Liver (tissue), 9 donors: ENCODE data around the gene SLX9. TPM values are rescaled to one million over a fixed set of nuclear protein-coding genes. Genes with fewer than 3 reads are reported as not detected.

Experiments
- DNase-seq: peaks from one replicate; pipeline ENCODE4 v3.0.0-alpha.2; 2017; ENCODE audit warnings: low spot score
- H3K27ac ChIP-seq, 2 donors: one replicate each; pipeline ENCODE4 v1.7.0; 2013; ENCODE audit warnings: inconsistent platforms in 2 of 2, low read length in 2 of 2, control low read depth in 1 of 2, low read depth in 1 of 2, mild to moderate bottlenecking in 1 of 2
- H3K27me3 ChIP-seq, 4 donors: one replicate each; pipeline versions ENCODE4 v1.6.1 to v1.7.0; 2013; ENCODE audit warnings: low read length in 3 of 4, inconsistent platforms in 1 of 4, mild to moderate bottlenecking in 1 of 4, moderate library complexity in 1 of 4; ENCODE audit not compliant: control insufficient read depth in 4 of 4, insufficient read depth in 4 of 4
- H3K36me3 ChIP-seq, 4 donors: one replicate each; pipeline versions ENCODE4 v1.6.1 to v1.7.0; 2013; ENCODE audit warnings: low read length in 3 of 4, mild to moderate bottlenecking in 3 of 4, low read depth in 1 of 4, moderate library complexity in 1 of 4; ENCODE audit not compliant: control insufficient read depth in 4 of 4, insufficient read depth in 3 of 4
- H3K4me1 ChIP-seq, 4 donors: one replicate each; pipeline versions ENCODE4 v1.6.1 to v1.7.0; 2013; ENCODE audit warnings: low read length in 3 of 4, mild to moderate bottlenecking in 3 of 4, moderate library complexity in 1 of 4; ENCODE audit not compliant: control insufficient read depth in 4 of 4, insufficient read depth in 4 of 4
- H3K4me3 ChIP-seq, 3 donors: one replicate each; pipeline versions ENCODE4 v1.6.1 to v1.7.0; 2013; ENCODE audit warnings: low read length in 3 of 3, control low read depth in 1 of 3, low read depth in 1 of 3, mild to moderate bottlenecking in 1 of 3
- H3K9ac ChIP-seq, 2 donors: one replicate each; pipeline ENCODE4 v1.7.0; 2013; ENCODE audit warnings: low read length in 2 of 2, mild to moderate bottlenecking in 2 of 2, moderate library complexity in 2 of 2, control low read depth in 1 of 2, low read depth in 1 of 2
- H3K9me3 ChIP-seq, 4 donors: one replicate each; pipeline versions ENCODE4 v1.6.1 to v1.7.0; 2013; ENCODE audit warnings: low read length in 3 of 4; ENCODE audit not compliant: control insufficient read depth in 4 of 4
- ATF3 ChIP-seq: IDR thresholded peaks from 2 replicates; pipeline ENCODE4 v1.6.1; 2016; ENCODE audit warnings: antibody characterized with exemption
- CTCF ChIP-seq: fragments of 150-350 bp; IDR thresholded peaks from 2 replicates; pipeline ENCODE4 v1.5.1; 2017; ENCODE audit warnings: improper control_type of control experiment, low read depth, low read length; ENCODE audit not compliant: missing input control
- EGR1 ChIP-seq, 2 donors: IDR thresholded peaks; 2 replicates each; pipeline ENCODE4 v1.6.1; 2016 to 2018; ENCODE audit warnings: antibody characterized with exemption in 2 of 2, low read depth in 2 of 2
- FOXA1 ChIP-seq: IDR thresholded peaks from 2 replicates; pipeline ENCODE4 v1.6.1; 2016; ENCODE audit warnings: antibody characterized with exemption
- FOXA2 ChIP-seq: IDR thresholded peaks from 2 replicates; pipeline ENCODE4 v1.6.1; 2016; ENCODE audit warnings: antibody characterized with exemption
- GABPA ChIP-seq, 2 donors: IDR thresholded peaks in 1 of 2; conservative IDR thresholded peaks in 1 of 2; 2 replicates each; pipeline ENCODE4 v1.6.1; 2016; ENCODE audit warnings: antibody characterized with exemption in 2 of 2, mild to moderate bottlenecking in 1 of 2, moderate library complexity in 1 of 2
- HNF4A ChIP-seq, 2 donors: conservative IDR thresholded peaks; 2 replicates each; pipeline ENCODE4 v1.6.1; 2016; ENCODE audit warnings: antibody characterized with exemption in 2 of 2, mild to moderate bottlenecking in 2 of 2
- HNF4G ChIP-seq: IDR thresholded peaks from 2 replicates; pipeline ENCODE4 v1.6.1; 2016; ENCODE audit warnings: antibody characterized with exemption
- JUND ChIP-seq, 2 donors: IDR thresholded peaks; 2 replicates each; pipeline ENCODE4 v1.6.1; 2016; ENCODE audit warnings: antibody characterized with exemption in 2 of 2
- MAX ChIP-seq: IDR thresholded peaks from 2 replicates; pipeline ENCODE4 v1.6.1; 2016; ENCODE audit warnings: antibody characterized with exemption
- NR2F2 ChIP-seq: IDR thresholded peaks from 2 replicates; pipeline ENCODE4 v1.6.1; 2016; ENCODE audit warnings: antibody characterized with exemption
- RAD21 ChIP-seq, 2 donors: IDR thresholded peaks; 2 replicates each; pipeline ENCODE4 v1.6.1; 2016; ENCODE audit warnings: antibody characterized with exemption in 2 of 2, mild to moderate bottlenecking in 2 of 2
- REST ChIP-seq: IDR thresholded peaks from 2 replicates; pipeline ENCODE4 v1.6.1; 2016; ENCODE audit warnings: antibody characterized with exemption, mild to moderate bottlenecking
- RXRA ChIP-seq, 2 donors: IDR thresholded peaks; 2 replicates each; pipeline ENCODE4 v1.6.1; 2017 to 2018; ENCODE audit warnings: antibody characterized with exemption in 2 of 2, mild to moderate bottlenecking in 1 of 2
- SP1 ChIP-seq: IDR thresholded peaks from 2 replicates; pipeline ENCODE4 v1.6.1; 2018; ENCODE audit warnings: antibody characterized with exemption, mild to moderate bottlenecking
- TAF1 ChIP-seq: conservative IDR thresholded peaks from 2 replicates; pipeline ENCODE4 v1.6.1; 2016; ENCODE audit warnings: antibody characterized with exemption, mild to moderate bottlenecking
- YY1 ChIP-seq: IDR thresholded peaks from 2 replicates; pipeline ENCODE4 v1.6.1; 2016; ENCODE audit warnings: antibody characterized with exemption, mild to moderate bottlenecking
- ZBTB33 ChIP-seq: IDR thresholded peaks from 2 replicates; pipeline ENCODE4 v1.6.1; 2016; ENCODE audit warnings: antibody characterized with exemption
- WGBS: extraction: QIAGEN DNeasy Blood & Tissue Kit; methylation state at CpG from one replicate; pipeline ENCODE4 v1.1.7; 2013; 5-methylcytosine and 5-hydroxymethylcytosine counted together
- polyA plus RNA-seq, 2 donors: library from polyadenylated mRNA; stranded (reverse) in 1 of 2; unstranded in 1 of 2; fragments of 200-250 nt in 1 of 2; fragments of >200 nt in 1 of 2; fragmentation: Nextera tagmentation in 1 of 2; extraction: Ambion mirVana in 1 of 2; gene quantifications; one replicate each; pipeline versions ENCODE4 v1.2.1 to v1.2.3, GENCODE V29; 2013 to 2015
- total RNA-seq, 2 donors: library from RNA; depleted of rRNA; stranded (reverse); fragments of >200 nt; gene quantifications; one replicate each; pipeline ENCODE4 v1.2.3, GENCODE V29; 2014
- donor health status: healthy.
- donor health status: healthy.
- donor health status: healthy.
- donor health status: healthy.
- donor health status: healthy.

SLX9 gene
- total and polyA plus RNA-seq, 4 donors, result 7.5 to 20.3 (median 12.2) TPM

- TF ChIP-seq SP1, result no peak
- no peak for TF ChIP-seq RXRA (IDR thresholded peaks at IDR 0.05)
- TF ChIP-seq HNF4G, result no peak
- WGBS, result 97% methylated on average over 10 of the region's 10 CpGs
- no peak overlapping the region for H3K9ac ChIP-seq
- H3K4me1 ChIP-seq, result peaks cover 2 to 19% (median 5%) of the 10 kb centered on the region in 4 donors
- H3K27me3 ChIP-seq, result no peaks in the 10 kb centered on the region
- H3K4me3 ChIP-seq, result no peak overlapping the region
- no peak overlapping the region for H3K27ac ChIP-seq
- H3K9me3 ChIP-seq, result no peaks in the 10 kb centered on the region
- H3K36me3 ChIP-seq, result peaks cover 0 to 4% (median under 1%) of the 10 kb centered on the region in 4 donors
- no peak for DNase-seq
Observed at GRCh38 chr21:44971672-44971995, 31.8 kb downstream of the SLX9 start.

- H3K9ac ChIP-seq, result no peak overlapping the region
- no peak for DNase-seq
- no peak overlapping the region for H3K27ac ChIP-seq
- H3K4me1 ChIP-seq, result peaks cover 2 to 15% (median 5%) of the 10 kb centered on the region in 4 donors
- TF ChIP-seq CTCF (no peak), TAF1 (no peak), RXRA (IDR thresholded peaks at IDR 0.05) (no peak), NR2F2 (no peak), FOXA2 (no peak), FOXA1 (no peak), JUND (IDR thresholded peaks at IDR 0.05) (no peak), ATF3 (no peak), GABPA (IDR thresholded peaks at IDR 0.05 in 1 of 2, conservative IDR thresholded peaks at IDR 0.05 in 1 of 2) (no peak), ZBTB33 (no peak), REST (no peak), RAD21 (IDR thresholded peaks at IDR 0.05) (no peak), MAX (no peak), YY1 (no peak), EGR1 (IDR thresholded peaks at IDR 0.05; ENCODE audit: low read depth in 2 of 2) (no peak), HNF4A (conservative IDR thresholded peaks at IDR 0.05) (no peak), HNF4G (no peak), SP1 (no peak)
- no peak overlapping the region for H3K4me3 ChIP-seq
- no peaks in the 10 kb centered on the region for H3K27me3 ChIP-seq
- WGBS, result 95% methylated on average over 19 of the region's 19 CpGs
- peaks cover 0 to 4% (median under 1%) of the 10 kb centered on the region in 4 donors for H3K36me3 ChIP-seq
- no peaks in the 10 kb centered on the region for H3K9me3 ChIP-seq
Observed at GRCh38 chr21:44972301-44972814, 32.5 kb downstream of the SLX9 start.
